ENCODE results near the gene TPSD1.

The TPSD1 gene

GRCh38 chr16:1300664-1301476 is 45.0 kb downstream of the TPSD1 start:
- peak; percentile 97 for TF ChIP-seq CTCF (IDR thresholded peaks at IDR 0.05; ENCODE audit: extremely low read depth, missing control alignments)
- peak; percentile 87 for DNase-seq (ENCODE audit: low spot score)

- TF ChIP-seq CTCF (IDR thresholded peaks at IDR 0.05; ENCODE audit: extremely low read depth, missing control alignments), result no peak
- no peak for DNase-seq (ENCODE audit: low spot score)
These were observed 45.7 kb downstream of the TPSD1 start for GRCh38 chr16:1301562-1301961.

DNA sequence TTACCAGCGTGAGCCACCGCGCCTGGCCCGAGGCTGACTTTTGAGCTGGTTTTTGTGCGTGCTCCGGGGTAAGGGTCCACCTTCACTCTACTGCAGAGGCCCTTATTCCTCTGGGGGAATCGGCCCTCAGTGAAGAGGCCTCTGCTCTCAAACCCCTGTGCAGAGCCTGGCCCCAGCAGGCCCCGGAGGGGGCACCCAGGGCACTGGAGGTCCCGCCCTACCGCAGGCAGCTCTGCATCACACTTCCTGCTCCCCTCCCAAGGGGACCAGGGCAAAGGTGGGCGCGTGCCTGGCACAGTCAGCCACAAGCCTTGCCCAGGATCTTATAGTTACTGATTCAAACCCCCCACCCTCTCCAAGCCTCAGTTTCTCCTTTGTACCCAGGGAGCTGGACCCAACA is 50.0 kb downstream of the TPSD1 start:
- TF ChIP-seq CTCF (IDR thresholded peaks at IDR 0.05; ENCODE audit: extremely low read depth, missing control alignments), result no peak
- DNase-seq (ENCODE audit: low spot score), result no peak

DNA sequence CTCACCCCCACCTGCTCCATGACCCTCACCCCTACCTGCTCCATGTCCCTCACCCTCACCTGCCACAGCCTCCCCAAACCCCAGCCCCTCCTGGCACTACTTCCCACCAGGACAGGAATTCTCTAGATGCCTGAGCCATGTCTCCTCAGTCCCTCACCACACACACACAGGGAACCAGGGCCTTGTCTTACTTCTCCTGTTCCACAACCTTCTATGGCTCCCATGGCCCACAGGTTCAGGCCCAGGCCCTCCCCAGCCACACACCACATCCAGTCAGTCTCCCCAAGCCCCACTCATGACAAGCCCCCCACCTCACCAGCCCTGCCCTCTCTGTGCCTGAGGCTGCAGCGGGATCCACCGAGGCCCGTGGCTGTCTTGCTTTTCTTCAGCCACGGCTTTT is 50.5 kb downstream of the TPSD1 start:
- no peak for DNase-seq (ENCODE audit: low spot score)
- TF ChIP-seq CTCF (IDR thresholded peaks at IDR 0.05; ENCODE audit: extremely low read depth, missing control alignments), result no peak

- no peak for TF ChIP-seq CTCF (IDR thresholded peaks at IDR 0.05; ENCODE audit: extremely low read depth, missing control alignments)
- DNase-seq (ENCODE audit: low spot score), result no peak
These were observed 52.4 kb downstream of the TPSD1 start for GRCh38 chr16:1308036-1308976.

All from GM20000 (cell line).